GM19023 (cell line): Measurements from ENCODE around the gene TPBG.

Source experiments
- ATAC-seq: cut with Tn5 transposase; IDR thresholded peaks from one replicate; pipeline ENCODE4 v1.9.1; 2021; ENCODE audit warnings: mild to moderate bottlenecking, moderate library complexity; ENCODE audit not compliant: unreplicated experiment

TPBG gene

DNA sequence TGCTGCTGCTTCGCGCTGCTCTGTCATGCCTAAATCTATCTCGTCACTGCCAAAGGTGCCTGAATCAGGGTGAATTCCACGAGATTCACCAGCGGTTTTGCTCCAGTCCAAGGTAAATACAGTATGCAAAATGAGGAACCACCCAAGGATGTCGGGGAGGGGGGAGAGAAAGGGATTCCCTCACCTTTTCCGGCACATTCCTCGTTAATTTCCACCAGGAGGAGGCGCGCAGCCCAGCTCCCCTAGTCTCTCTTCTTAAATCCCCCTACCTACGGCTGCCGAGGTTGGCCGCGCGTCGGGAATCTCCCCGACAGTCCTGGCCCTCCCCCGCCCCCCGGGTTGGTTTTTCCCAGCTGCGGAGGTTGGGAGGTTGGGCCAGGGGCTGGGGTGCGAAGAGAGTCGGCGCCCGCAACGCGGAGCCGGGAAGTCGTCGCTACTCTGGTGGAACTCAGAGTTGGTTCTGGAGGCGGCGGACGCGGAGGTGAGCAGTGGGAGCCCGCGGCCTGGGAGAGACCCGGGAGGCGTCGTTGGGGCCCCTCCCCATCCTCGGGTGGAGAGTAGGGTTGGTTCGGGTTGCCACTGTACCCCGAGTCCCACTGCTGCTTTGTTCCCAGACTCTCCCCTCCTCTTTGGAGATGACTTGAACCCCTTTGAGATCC is at the start of gene TPBG:
Gene TPBG (plus strand): TSS at position 390 of the 659 bp plus-strand sequence. CDS start 1,145 bp downstream, outside the sequence.
- peak; percentile 53 for ATAC-seq

- no peak for ATAC-seq
These were observed 41.2 kb upstream of the TPBG start for GRCh38 chr6:82322386-82322785.

GRCh38 chr6:82329766-82330165 is 33.9 kb upstream of the TPBG start:
- ATAC-seq: no peak

GRCh38 chr6:82330171-82330804 is 33.3 kb upstream of the TPBG start:
- no peak for ATAC-seq

- ATAC-seq: no peak
These were observed 32.4 kb upstream of the TPBG start for GRCh38 chr6:82331031-82331773.

- no peak for ATAC-seq
These were observed 29.8 kb upstream of the TPBG start for GRCh38 chr6:82333781-82334180.

DNA sequence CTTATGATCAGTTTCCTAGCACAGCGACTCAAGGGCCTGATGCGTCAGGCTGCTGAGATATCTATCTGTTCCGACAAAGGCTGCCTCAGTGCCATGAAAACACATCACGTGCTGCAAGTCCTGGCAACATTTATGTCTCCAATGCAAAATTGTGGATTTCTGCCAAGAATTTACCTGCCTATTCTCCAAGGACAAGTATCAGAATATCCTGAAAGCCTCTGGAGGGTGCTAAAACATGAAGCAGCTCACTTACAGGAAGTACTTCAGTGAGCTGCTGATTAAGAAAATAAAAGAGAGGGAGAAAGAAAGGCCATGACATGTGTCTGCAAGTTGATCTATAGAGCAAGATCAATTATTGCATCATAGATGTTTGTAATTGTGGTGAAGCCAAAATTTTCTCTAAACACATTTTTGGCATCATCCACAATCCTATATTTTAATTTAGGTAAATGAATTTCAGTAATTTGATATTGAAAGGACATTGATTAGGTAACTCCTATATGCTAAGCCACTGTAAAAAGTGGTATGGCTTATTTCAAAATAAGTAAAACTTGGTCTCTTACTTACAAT is 25.8 kb upstream of the TPBG start:
- no peak for ATAC-seq

DNA sequence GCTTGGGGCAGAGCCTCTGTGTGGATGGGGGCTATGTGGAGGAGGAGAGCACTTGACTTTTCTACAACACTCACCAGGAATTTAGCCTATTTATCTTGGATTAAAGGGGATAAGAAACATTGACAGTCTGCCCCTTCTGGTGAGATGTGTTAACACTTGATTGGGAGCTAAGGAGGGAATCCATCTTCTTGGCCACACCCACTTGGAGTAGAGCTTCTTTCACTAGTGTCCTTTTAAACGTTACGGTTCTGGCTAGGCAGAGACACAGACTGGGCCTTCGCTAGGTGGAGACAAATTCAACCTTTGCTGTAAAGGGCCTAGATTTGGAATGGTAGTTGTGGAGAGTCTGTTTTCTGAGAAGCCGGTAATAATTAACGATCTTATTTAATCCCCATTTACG is 15.5 kb upstream of the TPBG start:
- no peak for ATAC-seq

- no peak for ATAC-seq
These were observed 9.8 kb upstream of the TPBG start for GRCh38 chr6:82353848-82354247.

- ATAC-seq: no peak
These were observed 3.1 kb upstream of the TPBG start for GRCh38 chr6:82360552-82360951.

DNA sequence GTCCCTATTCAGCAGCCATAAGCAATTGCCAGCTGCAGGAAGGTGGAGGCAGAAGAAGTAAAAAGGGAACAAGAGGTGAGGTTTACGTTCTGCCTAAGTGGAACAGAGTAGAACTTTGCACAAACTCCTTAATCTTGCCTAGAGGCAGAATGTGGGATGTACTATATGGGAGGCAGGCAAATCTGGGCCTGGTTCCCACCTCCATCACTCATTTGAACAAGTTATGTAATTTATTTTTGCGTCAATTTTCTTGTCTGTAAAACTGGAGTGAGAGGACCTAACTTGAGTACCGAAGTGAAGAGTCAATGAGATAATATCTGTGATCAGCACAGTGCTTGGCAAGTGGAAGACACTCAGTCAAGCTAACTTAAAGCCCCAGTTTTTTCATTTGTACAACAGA is 2.0 kb upstream of the TPBG start:
- no peak for ATAC-seq

DNA sequence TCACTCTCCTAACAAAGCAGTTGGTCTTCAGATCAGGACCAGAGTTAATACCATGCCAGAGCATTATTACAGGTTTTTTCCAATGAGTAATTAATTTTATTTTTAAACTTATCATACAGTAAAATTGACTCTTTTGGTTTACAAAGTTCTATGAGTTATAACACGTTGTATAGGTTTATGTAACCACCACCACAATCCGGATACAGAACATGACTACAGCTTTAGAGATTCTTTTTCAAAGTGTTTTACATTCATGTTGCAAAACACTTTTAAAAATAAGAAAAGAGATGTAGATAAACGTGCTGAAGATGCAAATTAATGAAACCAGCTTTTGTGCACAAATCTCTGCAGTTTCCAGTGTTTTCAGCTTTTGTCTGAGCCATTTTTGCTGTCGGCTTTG is 1.5 kb upstream of the TPBG start:
- no peak for ATAC-seq

- no peak for ATAC-seq
These were observed 664 bp upstream of the TPBG start for GRCh38 chr6:82362878-82363427.

GRCh38 chr6:82364087-82365015 is 734 bp downstream of the TPBG start:
- peak; percentile 29 for ATAC-seq

GRCh38 chr6:82365016-82365795 is 1.6 kb downstream of the TPBG start:
- peak; percentile 21 for ATAC-seq

DNA sequence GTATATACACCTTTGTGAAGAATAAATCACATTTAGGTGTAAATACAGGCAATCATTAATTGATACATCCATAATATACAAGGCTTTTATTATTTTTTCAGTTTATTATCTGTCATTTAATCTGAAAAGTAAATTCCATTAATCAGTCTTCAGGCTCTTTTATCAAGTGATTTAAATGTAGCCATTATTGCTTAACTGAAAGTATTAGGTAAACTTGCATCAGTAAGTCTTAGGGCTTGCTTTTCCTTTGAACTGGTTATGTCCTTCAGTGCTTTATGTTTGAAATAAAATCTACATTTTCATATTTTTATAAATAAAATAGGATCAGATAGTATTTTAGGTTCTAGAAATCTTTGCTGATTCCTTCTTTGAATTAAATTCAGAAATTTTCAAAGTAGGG is 4.1 kb downstream of the TPBG start:
- no peak for ATAC-seq

GRCh38 chr6:82370788-82371187 is 7.2 kb downstream of the TPBG start:
- ATAC-seq: no peak

DNA sequence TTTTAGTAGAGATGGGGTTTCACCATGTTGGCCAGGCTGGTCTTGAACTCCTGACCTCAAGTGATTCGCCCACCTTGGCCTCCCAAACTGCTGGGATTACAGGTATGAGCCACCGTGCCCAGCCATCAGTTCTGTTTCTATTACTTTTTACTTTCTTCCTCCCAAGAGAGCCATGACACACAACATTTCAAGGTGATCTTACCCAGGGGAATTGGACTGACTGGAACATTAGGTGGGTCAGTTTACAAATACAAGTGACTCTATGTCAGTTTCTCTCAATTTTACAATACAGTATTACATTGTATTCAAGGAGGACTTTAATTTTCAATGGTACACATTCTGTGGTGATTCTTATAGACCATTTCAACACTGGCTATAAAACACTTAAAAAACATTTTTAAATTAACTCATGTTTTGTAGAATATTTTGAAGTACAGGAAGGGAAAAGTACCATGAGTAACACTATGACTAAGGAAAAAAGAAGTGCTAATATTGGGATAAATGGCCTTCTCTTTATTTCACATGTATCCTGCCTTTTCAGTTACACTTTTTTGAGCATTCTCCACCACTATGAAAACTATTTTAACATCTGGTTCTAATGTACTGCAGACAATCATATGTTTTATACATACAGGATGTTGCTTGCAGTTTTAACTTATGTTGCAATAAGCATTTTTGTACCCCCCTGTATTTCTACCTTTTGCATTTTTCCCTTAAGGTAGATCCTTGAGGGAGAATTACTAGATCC is 8.4 kb downstream of the TPBG start:
- ATAC-seq: no peak

- no peak for ATAC-seq
These were observed 9.0 kb downstream of the TPBG start for GRCh38 chr6:82372656-82373055.
